Astrocyte of the spinal cord (primary cell): ENCODE data around the gene C2CD4B.

ENCODE experiments used
- DNase-seq: peaks from one replicate; pipeline ENCODE4 v3.0.0; 2011; ENCODE audit warnings: low read depth, low spot score
- H3K4me3 ChIP-seq: 2 replicates; pipeline ENCODE4 v1.5.1; 2011; ENCODE audit warnings: low read depth, mild to moderate bottlenecking, low read length, moderate library complexity
- in situ Hi-C: cut with HindIII; loops from 2 replicates; pipeline ENCODE4 v1.10.0; 2017; ENCODE audit warnings: low sequenced_read_pairs
- TF ChIP-seq, protein P1 (sequence below): IDR thresholded peaks from 2 replicates; pipeline ENCODE4 v1.5.1; 2012; ENCODE audit warnings: low read depth, mild to moderate bottlenecking, low read length, inconsistent platforms

C2CD4B gene

GRCh38 chr15:62135532-62136134 is 29.5 kb downstream of the C2CD4B start:
- TF ChIP-seq, protein P1, sequence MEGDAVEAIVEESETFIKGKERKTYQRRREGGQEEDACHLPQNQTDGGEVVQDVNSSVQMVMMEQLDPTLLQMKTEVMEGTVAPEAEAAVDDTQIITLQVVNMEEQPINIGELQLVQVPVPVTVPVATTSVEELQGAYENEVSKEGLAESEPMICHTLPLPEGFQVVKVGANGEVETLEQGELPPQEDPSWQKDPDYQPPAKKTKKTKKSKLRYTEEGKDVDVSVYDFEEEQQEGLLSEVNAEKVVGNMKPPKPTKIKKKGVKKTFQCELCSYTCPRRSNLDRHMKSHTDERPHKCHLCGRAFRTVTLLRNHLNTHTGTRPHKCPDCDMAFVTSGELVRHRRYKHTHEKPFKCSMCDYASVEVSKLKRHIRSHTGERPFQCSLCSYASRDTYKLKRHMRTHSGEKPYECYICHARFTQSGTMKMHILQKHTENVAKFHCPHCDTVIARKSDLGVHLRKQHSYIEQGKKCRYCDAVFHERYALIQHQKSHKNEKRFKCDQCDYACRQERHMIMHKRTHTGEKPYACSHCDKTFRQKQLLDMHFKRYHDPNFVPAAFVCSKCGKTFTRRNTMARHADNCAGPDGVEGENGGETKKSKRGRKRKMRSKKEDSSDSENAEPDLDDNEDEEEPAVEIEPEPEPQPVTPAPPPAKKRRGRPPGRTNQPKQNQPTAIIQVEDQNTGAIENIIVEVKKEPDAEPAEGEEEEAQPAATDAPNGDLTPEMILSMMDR = no peak
- peak; percentile 22 for DNase-seq
- in situ Hi-C loops = no loop called here
- H3K4me3 ChIP-seq = no peak overlapping the region

GRCh38 chr15:62133141-62133540 is 31.9 kb downstream of the C2CD4B start:
- in situ Hi-C loops = no loop called here
- no peak for DNase-seq
- TF ChIP-seq, protein P1 = no peak
- H3K4me3 ChIP-seq = no peak overlapping the region

DNA sequence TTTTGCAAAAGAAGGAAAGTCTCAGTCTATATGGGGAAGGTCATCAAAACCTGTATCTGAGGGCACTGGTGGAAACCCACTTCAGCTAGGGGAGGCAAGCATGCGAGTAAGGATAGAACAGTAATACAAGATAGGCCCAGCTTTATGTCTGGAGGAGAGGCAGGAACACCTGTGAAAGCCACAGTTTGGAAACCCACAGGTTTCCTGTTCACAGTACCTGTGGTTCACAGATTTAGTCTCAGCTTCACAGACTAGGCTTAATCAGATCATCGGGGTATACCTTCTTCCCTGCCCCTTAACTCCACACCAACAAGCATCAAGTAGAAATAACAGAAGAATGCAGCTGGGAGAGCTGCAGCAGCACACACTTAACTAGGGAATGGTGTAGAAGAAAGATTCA is 36.2 kb downstream of the C2CD4B start:
- in situ Hi-C loops = no loop called here
- no peak overlapping the region for H3K4me3 ChIP-seq
- TF ChIP-seq, protein P1 = no peak
- no peak for DNase-seq

DNA sequence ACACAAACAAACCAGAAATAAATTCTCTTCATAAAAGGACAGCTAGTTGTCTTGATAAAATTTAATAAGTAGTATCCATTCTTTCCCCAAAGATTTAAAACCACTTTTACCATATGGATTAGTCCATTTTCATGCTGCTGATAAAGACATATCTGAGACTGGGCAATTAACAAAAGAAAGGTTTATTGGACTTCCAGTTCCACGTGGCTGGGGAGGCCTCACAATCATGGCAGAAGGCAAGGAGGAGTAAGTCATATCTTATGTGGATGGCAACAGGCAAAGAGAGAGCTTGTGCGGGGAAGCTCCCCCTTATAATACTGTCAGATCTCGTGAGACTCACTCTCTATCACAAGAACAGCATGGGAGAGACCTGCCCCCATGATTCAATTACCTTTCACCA is 38.7 kb downstream of the C2CD4B start:
- in situ Hi-C loops = no loop called here
- H3K4me3 ChIP-seq = no peak overlapping the region
- no peak for DNase-seq
- TF ChIP-seq, protein P1 = no peak

GRCh38 chr15:62125773-62126172 is 39.3 kb downstream of the C2CD4B start:
- TF ChIP-seq, protein P1 = peak; percentile 56
- in situ Hi-C loops = no loop called here

DNA sequence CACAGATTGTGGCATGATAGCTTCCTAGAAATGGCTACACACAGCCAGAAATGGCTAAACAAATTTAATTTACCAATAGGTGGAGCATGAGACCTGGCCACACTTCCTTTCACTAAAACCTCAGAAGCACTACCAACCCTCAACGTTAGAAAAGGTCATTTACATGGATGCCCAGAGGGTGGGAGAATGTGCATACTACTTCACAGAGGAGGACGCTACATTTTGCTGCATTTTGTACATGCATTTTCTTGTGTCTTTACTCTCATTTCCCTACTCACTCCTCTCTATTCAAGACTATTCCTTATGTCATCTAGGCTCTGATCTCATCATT is 40.1 kb downstream of the C2CD4B start:
- no peak overlapping the region for H3K4me3 ChIP-seq
- no peak for DNase-seq
- in situ Hi-C loops = no loop called here
- TF ChIP-seq, protein P1 = no peak

More at GRCh38 chr15:62125773-62126172, 39.3 kb downstream of the C2CD4B start:
- no peak overlapping the region for H3K4me3 ChIP-seq
- no peak for DNase-seq
